IPS-18a (cell line): ENCODE data around the gene ADGRG1.

Experiments used
- H3K27ac ChIP-seq: one replicate; pipeline ENCODE4 v1.5.1; 2013; ENCODE audit warnings: low read length
- H3K27me3 ChIP-seq: one replicate; pipeline ENCODE4 v1.6.1; 2013; ENCODE audit warnings: mild to moderate bottlenecking, low read length; ENCODE audit not compliant: control insufficient read depth, insufficient read depth
- H3K36me3 ChIP-seq: one replicate; pipeline ENCODE4 v1.6.1; 2013; ENCODE audit warnings: low read depth, low read length; ENCODE audit not compliant: control insufficient read depth
- H3K4me1 ChIP-seq: one replicate; pipeline ENCODE4 v1.6.1; 2013; ENCODE audit warnings: low read depth, low read length; ENCODE audit not compliant: control insufficient read depth
- H3K4me3 ChIP-seq: one replicate; pipeline ENCODE4 v1.5.1; 2013; ENCODE audit warnings: low read length
- H3K9ac ChIP-seq: one replicate; pipeline ENCODE4 v1.6.1; 2013; ENCODE audit warnings: mild to moderate bottlenecking, low read length, moderate library complexity
- H3K9me3 ChIP-seq: one replicate; pipeline ENCODE4 v1.6.1; 2013; ENCODE audit warnings: low read depth, low read length; ENCODE audit not compliant: control insufficient read depth

ADGRG1 gene

GRCh38 chr16:57640612-57641011 lies 12.2 kb downstream of the ADGRG1 start:
- H3K27ac ChIP-seq = no peak overlapping the region
- no peaks in the 10 kb centered on the region for H3K27me3 ChIP-seq
- H3K36me3 ChIP-seq = no peaks in the 10 kb centered on the region
- no peak overlapping the region for H3K4me3 ChIP-seq
- no peaks in the 10 kb centered on the region for H3K9me3 ChIP-seq
- no peak overlapping the region for H3K9ac ChIP-seq
- H3K4me1 ChIP-seq = no peaks in the 10 kb centered on the region

DNA sequence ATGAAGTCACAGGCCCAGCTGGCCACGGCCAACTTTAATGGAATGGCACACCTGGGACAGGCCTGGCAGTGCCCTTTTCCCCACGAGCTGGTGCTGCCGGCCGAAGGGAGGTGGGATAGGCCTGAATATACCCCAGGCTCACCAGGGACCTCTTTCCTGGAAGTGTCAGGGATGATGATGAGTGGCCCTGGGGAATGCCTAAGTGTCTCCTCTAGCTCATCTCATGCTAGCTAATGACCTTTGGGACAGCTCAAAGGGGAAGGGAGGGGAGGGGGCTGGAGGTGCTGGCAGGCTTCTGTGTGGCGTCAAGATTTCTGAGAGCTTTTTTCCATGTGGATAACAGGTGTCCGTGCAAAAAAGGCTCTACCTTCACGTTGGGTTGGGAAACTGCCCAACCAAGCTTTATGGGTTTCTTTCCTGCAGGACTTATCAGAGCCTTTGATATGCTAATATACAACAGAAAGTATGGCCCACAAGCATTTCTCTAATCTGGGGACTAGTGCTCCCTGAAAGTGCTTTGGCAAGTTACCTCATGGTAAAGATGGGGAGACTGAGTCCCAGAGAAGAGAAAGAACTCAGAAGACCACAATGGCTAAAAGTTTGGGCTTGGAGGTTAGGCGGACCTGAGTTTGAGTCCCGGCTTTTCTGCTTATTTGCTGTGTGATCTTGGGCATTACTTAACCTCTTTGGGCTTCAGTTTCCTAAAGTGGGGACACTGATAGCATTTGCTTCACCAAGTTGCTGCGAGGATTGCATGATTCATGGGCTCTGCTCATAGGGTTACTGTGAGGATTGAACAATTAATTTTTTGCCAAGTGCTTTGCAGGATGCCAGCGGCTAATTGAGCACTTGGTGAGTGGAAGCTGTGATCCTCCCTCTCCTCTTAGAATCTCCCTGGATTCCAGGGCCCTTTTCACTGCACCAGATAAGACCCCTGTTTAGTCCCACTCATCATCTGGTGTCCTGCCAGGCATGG lies 14.0 kb downstream of the ADGRG1 start:
- H3K27ac ChIP-seq = no peak overlapping the region
- H3K36me3 ChIP-seq = no peaks in the 10 kb centered on the region

DNA sequence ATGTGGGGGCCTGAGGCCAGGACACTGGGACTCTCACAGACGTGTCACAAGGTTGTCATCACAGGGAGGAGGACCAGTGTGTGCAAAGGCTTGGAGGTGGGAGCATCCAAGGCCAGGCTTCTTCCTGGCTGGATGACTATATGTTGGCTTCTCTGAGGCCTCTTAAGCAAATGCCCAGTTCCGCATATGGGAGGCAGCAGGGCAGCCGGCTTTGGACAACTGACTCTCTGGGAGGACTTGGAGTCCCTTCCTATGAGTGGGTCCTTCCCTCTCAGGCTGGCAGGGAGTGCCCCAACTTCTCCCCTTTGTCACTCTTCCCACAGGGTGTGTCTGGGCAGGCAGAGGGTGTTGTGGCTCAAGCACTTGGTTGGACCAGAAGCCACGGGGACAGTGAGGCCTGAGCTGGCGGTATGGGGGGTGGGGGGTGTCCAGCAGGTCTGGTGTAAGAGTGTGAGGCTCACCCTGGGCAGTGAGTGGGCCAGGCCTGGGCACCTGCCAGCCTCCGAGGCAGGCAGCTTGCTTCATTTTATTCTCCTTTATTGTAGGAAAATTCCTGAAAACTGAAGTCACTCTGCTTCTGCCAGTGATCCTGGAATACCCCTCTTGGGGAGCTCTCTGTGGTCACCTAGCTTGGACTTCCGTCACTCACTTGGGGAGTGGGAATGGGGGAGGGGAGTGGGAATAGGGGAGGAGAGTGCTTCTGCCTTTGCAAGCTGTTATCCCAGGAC lies 14.9 kb downstream of the ADGRG1 start:
- no peaks in the 10 kb centered on the region for H3K27me3 ChIP-seq
- H3K9me3 ChIP-seq = no peaks in the 10 kb centered on the region
- H3K4me1 ChIP-seq = no peaks in the 10 kb centered on the region
- H3K27ac ChIP-seq = no peak overlapping the region
- no peaks in the 10 kb centered on the region for H3K36me3 ChIP-seq
- H3K9ac ChIP-seq = no peak overlapping the region
- H3K4me3 ChIP-seq = no peak overlapping the region

More for the DNA sequence above, 14.0 kb downstream of the ADGRG1 start:
- no peaks in the 10 kb centered on the region for H3K4me1 ChIP-seq
- H3K9ac ChIP-seq = no peak overlapping the region
- no peak overlapping the region for H3K4me3 ChIP-seq
- no peaks in the 10 kb centered on the region for H3K9me3 ChIP-seq
- no peaks in the 10 kb centered on the region for H3K27me3 ChIP-seq

- Histone ChIP-seq H3K9me3 (no peaks in the 10 kb centered on the region), H3K27me3 (no peaks in the 10 kb centered on the region), H3K4me3 (no peak overlapping the region), H3K9ac (no peak overlapping the region), H3K36me3 (no peaks in the 10 kb centered on the region), H3K4me1 (no peaks in the 10 kb centered on the region), H3K27ac (no peak overlapping the region)
These were observed 15.5 kb downstream of the ADGRG1 start for GRCh38 chr16:57643910-57644309.

- H3K9ac ChIP-seq = no peak overlapping the region
- H3K27ac ChIP-seq = no peak overlapping the region
These were observed 16.1 kb downstream of the ADGRG1 start for GRCh38 chr16:57644383-57645014.

GRCh38 chr16:57645169-57645568 lies 16.7 kb downstream of the ADGRG1 start:
- H3K9ac ChIP-seq = no peak overlapping the region

More at GRCh38 chr16:57644383-57645014, 16.1 kb downstream of the ADGRG1 start:
- H3K9me3 ChIP-seq = no peaks in the 10 kb centered on the region
- H3K4me1 ChIP-seq = no peaks in the 10 kb centered on the region
- no peaks in the 10 kb centered on the region for H3K27me3 ChIP-seq
- H3K36me3 ChIP-seq = no peaks in the 10 kb centered on the region
- H3K4me3 ChIP-seq = no peak overlapping the region

DNA sequence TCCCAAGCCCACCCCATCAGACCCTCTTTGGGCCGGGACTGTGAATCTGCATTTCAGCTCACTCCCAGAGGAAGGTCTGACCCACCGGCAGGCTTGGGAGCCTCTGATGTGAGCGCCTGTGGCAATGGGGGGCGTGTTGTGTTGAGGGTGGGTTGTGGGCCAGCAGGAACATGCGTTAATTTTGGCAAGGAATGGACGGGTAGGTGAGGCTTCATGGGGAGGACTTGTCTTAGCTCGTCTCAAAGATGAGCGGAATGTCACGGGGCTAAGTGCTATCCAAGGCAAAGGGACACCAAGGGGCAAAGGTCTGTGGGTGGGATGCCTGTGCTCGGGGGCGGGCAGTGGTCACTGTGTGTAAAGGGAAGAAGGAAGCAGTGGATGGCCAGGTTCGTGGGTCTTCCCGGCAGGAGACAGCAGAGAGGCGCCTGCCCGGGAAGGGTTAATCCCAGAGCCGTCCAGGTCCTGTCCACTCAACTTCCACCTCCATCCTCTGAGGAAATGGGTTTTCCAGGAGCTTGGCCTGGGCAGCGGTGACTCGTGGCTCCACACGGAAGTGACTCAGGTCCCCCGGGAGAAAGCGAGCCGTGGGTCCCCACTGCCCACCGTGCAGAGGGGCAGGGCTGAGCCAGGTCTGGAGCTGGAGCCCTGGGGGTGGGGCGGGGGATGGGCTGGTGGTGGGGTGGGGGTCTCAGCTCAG lies 17.4 kb downstream of the ADGRG1 start:
- no peaks in the 10 kb centered on the region for H3K4me1 ChIP-seq
- H3K27me3 ChIP-seq = no peaks in the 10 kb centered on the region
- no peak overlapping the region for H3K4me3 ChIP-seq
- H3K27ac ChIP-seq = no peak overlapping the region
- no peaks in the 10 kb centered on the region for H3K9me3 ChIP-seq
- no peak overlapping the region for H3K9ac ChIP-seq
- no peaks in the 10 kb centered on the region for H3K36me3 ChIP-seq

More at GRCh38 chr16:57645169-57645568, 16.7 kb downstream of the ADGRG1 start:
- Histone ChIP-seq H3K9me3 (no peaks in the 10 kb centered on the region), H3K4me3 (no peak overlapping the region), H3K4me1 (no peaks in the 10 kb centered on the region), H3K36me3 (no peaks in the 10 kb centered on the region), H3K27ac (no peak overlapping the region), H3K27me3 (no peaks in the 10 kb centered on the region)

GRCh38 chr16:57646388-57647039 lies 18.1 kb downstream of the ADGRG1 start:
- Histone ChIP-seq H3K27me3 (no peaks in the 10 kb centered on the region), H3K4me3 (no peak overlapping the region), H3K4me1 (no peaks in the 10 kb centered on the region), H3K36me3 (no peaks in the 10 kb centered on the region), H3K27ac (no peak overlapping the region), H3K9me3 (no peaks in the 10 kb centered on the region), H3K9ac (no peak overlapping the region)

GRCh38 chr16:57647136-57647875 lies 18.9 kb downstream of the ADGRG1 start:
- Histone ChIP-seq H3K36me3 (no peaks in the 10 kb centered on the region), H3K9ac (no peak overlapping the region), H3K4me1 (no peaks in the 10 kb centered on the region), H3K27me3 (no peaks in the 10 kb centered on the region), H3K27ac (no peak overlapping the region), H3K4me3 (no peak overlapping the region), H3K9me3 (no peaks in the 10 kb centered on the region)

DNA sequence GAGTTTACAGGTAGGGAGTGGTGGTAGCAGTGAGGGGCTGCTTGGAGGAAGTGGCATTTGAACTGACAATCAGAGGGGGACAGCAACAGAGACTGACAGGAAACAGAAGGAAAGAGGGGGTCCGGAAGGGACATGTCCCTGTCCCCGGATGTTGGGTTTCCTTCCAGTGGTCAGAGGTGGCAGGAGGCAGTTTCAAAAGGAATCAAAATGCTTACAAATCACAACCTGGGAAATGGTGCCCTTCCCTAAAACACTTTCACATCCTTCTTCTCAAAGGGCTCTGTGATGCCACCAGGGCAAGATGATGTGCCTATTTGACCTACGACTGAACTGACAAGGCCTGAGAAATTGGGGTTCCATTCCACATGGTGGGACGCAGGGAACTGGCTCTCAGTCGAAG lies 19.7 kb downstream of the ADGRG1 start:
- Histone ChIP-seq H3K4me1 (no peaks in the 10 kb centered on the region), H3K36me3 (no peaks in the 10 kb centered on the region), H3K4me3 (no peak overlapping the region), H3K27ac (no peak overlapping the region), H3K9me3 (no peaks in the 10 kb centered on the region), H3K27me3 (no peaks in the 10 kb centered on the region), H3K9ac (no peak overlapping the region)
